K562 (cell line): Measurements from ENCODE around the gene DGLUCY.

Experiments used
- CTCF ChIP-seq, 3 experiments: IDR thresholded peaks in 2 of 3; conservative IDR thresholded peaks in 1 of 3; 2 replicates each; pipeline ENCODE4 v1.5.1; 2011 to 2012; ENCODE audit warnings: low read length in 3 of 3, mild to moderate bottlenecking in 3 of 3, control low read depth in 2 of 3, improper control_type of control experiment in 1 of 3, inconsistent platforms in 1 of 3, low read depth in 1 of 3, mixed read lengths in 1 of 3, moderate library complexity in 1 of 3; ENCODE audit not compliant: insufficient read depth in 2 of 3
- DPF2 ChIP-seq: fragments of 450-650 bp; IDR thresholded peaks from 2 replicates; pipeline ENCODE4 v1.6.1; 2016
- FOXP1 ChIP-seq: sonication (generic); formaldehyde crosslinking; IDR thresholded peaks from 2 replicates; pipeline ENCODE4 v1.8.0; 2022; ENCODE audit warnings: mild to moderate bottlenecking, missing genetic modification reagents
- GABPA ChIP-seq: fragments of 200-800 bp; sonication (Bioruptor generic); conservative IDR thresholded peaks from 2 replicates; pipeline ENCODE4 v1.6.1; 2016; ENCODE audit warnings: low read depth, missing genetic modification characterization, missing compliant biosample characterization
- PRPF4 ChIP-seq: fragments of 200-400 bp; formaldehyde crosslinking; IDR thresholded peaks from one replicate; pipeline ENCODE4 v1.6.1; 2017; ENCODE audit warnings: low read length, low read depth, mild to moderate bottlenecking; ENCODE audit not compliant: insufficient read depth, poor library complexity, severe bottlenecking
- SRSF9 ChIP-seq: fragments of 200-400 bp; formaldehyde crosslinking; IDR thresholded peaks from 2 replicates; pipeline ENCODE4 v1.6.1; 2017; ENCODE audit warnings: low read depth, low read length, borderline replicate concordance
- TEAD1 ChIP-seq, 2 experiments: fragments of 450-650 bp in 1 of 2; sonication (generic) in 1 of 2; formaldehyde crosslinking; IDR thresholded peaks; 2 replicates each; pipeline versions ENCODE4 v1.4.0 to v1.8.0; 2020 to 2022; ENCODE audit warnings: mild to moderate bottlenecking in 2 of 2, missing genetic modification reagents in 1 of 2
- USF2 ChIP-seq: sonication (generic); formaldehyde crosslinking; IDR thresholded peaks from 2 replicates; pipeline ENCODE4 v1.5.0; 2020; ENCODE audit warnings: missing genetic modification reagents
- ZBTB7A ChIP-seq: IDR thresholded peaks from 2 replicates; pipeline ENCODE4 v1.6.1; 2011; ENCODE audit warnings: low read depth, mild to moderate bottlenecking, low read length, moderate library complexity, borderline replicate concordance; ENCODE audit not compliant: control insufficient read depth
- ZNF24 ChIP-seq: fragments of 450-650 bp; IDR thresholded peaks from 2 replicates; pipeline ENCODE4 v1.6.1; 2016

- TF ChIP-seq PRPF4 (no peak), SRSF9 (no peak), TEAD1 (CRISPR knock-in tag; IDR thresholded peaks at IDR 0.05) (no peak), FOXP1 (CRISPR knock-in tag) (no peak), ZNF24 (no peak), CTCF (IDR thresholded peaks at IDR 0.05 in 2 of 3, conservative IDR thresholded peaks at IDR 0.05 in 1 of 3; ENCODE audit: insufficient read depth in 2 of 3, low read depth in 1 of 3, low read length in 3 of 3) (no peak), USF2 (CRISPR knock-in tag) (no peak), GABPA (tag) (no peak), ZBTB7A (no peak), DPF2 (no peak)
These were observed 38.6 kb downstream of the DGLUCY start for GRCh38 chr14:91152499-91152898.
